22Rv1 (cell line): Measurements from ENCODE around the gene CCDC127.

Source experiments
- ZFX ChIP-seq: fragments of 450-650 bp; IDR thresholded peaks from 2 replicates; pipeline ENCODE4 v1.6.1; 2017; ENCODE audit warnings: antibody characterized with exemption, borderline replicate concordance
- TF ChIP-seq, protein P1 (sequence below): fragments of 450-650 bp; IDR thresholded peaks from 2 replicates; pipeline ENCODE4 v1.5.1; 2017; ENCODE audit warnings: mild to moderate bottlenecking

DNA sequence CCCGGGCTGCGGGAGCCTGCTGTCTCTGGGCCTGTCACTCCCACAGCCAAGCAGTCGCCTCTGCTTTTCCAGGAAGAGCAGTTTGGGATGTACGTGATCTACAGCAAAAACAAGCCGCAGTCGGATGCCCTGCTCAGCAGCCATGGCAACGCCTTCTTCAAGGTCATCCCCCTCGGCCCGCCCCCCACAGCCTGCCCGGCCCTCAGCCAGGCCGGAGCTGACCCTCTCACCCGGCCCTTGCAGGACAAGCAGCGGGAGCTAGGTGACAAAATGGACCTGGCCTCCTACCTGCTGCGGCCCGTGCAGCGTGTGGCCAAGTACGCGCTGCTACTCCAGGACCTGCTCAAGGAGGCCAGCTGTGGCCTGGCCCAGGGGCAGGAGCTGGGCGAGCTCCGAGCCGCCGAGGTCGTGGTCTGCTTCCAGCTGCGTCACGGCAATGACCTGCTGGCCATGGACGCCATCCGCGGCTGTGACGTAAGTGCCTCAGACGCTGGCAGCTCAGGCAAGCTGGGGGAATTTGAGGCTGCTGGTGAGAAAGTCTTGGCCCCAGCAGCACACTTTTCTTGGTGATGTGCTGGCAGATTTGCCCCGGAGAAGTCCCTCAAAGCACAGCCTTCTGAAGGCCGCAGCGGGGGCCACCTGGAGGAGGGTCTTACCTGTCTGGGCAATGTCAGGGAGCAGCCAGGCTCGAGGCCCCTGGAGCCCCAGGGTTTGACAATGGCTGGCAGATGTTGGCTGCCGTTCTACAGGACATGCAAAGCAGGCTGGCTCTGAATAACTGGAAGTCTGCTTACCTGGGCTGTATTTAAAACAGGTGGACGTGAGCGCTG lies 46.8 kb downstream of the CCDC127 start:
- TF ChIP-seq, protein P1, sequence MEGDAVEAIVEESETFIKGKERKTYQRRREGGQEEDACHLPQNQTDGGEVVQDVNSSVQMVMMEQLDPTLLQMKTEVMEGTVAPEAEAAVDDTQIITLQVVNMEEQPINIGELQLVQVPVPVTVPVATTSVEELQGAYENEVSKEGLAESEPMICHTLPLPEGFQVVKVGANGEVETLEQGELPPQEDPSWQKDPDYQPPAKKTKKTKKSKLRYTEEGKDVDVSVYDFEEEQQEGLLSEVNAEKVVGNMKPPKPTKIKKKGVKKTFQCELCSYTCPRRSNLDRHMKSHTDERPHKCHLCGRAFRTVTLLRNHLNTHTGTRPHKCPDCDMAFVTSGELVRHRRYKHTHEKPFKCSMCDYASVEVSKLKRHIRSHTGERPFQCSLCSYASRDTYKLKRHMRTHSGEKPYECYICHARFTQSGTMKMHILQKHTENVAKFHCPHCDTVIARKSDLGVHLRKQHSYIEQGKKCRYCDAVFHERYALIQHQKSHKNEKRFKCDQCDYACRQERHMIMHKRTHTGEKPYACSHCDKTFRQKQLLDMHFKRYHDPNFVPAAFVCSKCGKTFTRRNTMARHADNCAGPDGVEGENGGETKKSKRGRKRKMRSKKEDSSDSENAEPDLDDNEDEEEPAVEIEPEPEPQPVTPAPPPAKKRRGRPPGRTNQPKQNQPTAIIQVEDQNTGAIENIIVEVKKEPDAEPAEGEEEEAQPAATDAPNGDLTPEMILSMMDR = no peak
- TF ChIP-seq ZFX = no peak
